ENCODE measurements around the gene MGMT. TPM values are rescaled to one million over a fixed set of nuclear protein-coding genes. Genes with fewer than 3 reads are reported as not detected.

The MGMT gene
- total RNA-seq, 4 donors from 2014 or later: 16.5 to 37.5 (median 32.1) TPM

DNA sequence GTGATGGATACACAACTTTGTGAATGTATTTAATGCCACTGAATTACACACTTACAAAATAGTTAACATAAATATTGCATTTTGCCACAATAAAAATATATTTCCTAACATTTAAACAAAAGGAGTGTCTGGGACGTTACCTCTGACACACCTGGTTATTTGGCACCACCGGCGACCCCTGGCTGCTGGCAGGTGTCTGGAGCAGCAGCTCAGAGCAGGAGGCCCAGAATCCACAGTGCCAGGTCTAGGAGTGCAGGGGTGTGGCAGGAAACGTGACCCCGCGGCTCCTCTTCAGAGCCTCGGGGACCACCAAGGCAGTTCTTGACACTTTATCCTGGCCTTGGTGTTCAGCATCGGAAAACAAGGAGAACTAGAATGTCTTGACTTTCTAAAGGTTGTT, 46.3 kb downstream of the MGMT start:
- Histone ChIP-seq H3K4me1 (peaks cover 0 to 4% (median 0%) of the 10 kb centered on the region in 3 donors), H3K36me3 (peaks cover 0 to 4% of the 10 kb centered on the region in 2 donors), H3K27ac (no peak overlapping the region), H3K27me3 (no peaks in the 10 kb centered on the region), H3K4me3 (no peak overlapping the region), H3K9me3 (no peaks in the 10 kb centered on the region)
- TF ChIP-seq, protein P1, sequence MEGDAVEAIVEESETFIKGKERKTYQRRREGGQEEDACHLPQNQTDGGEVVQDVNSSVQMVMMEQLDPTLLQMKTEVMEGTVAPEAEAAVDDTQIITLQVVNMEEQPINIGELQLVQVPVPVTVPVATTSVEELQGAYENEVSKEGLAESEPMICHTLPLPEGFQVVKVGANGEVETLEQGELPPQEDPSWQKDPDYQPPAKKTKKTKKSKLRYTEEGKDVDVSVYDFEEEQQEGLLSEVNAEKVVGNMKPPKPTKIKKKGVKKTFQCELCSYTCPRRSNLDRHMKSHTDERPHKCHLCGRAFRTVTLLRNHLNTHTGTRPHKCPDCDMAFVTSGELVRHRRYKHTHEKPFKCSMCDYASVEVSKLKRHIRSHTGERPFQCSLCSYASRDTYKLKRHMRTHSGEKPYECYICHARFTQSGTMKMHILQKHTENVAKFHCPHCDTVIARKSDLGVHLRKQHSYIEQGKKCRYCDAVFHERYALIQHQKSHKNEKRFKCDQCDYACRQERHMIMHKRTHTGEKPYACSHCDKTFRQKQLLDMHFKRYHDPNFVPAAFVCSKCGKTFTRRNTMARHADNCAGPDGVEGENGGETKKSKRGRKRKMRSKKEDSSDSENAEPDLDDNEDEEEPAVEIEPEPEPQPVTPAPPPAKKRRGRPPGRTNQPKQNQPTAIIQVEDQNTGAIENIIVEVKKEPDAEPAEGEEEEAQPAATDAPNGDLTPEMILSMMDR (IDR thresholded peaks at IDR 0.05): no peak
- TF ChIP-seq POLR2A (IDR thresholded peaks at IDR 0.05) (no peak), POLR2AphosphoS5 (IDR thresholded peaks at IDR 0.05) (no peak), EP300 (IDR thresholded peaks at IDR 0.05) (no peak)
- no peak for ATAC-seq
- WGBS, 2 donors (ENCODE audit: low coverage in 1 of 2): 73 to 78% methylated on average over 4 to 8 of the region's 8 CpGs

DNA sequence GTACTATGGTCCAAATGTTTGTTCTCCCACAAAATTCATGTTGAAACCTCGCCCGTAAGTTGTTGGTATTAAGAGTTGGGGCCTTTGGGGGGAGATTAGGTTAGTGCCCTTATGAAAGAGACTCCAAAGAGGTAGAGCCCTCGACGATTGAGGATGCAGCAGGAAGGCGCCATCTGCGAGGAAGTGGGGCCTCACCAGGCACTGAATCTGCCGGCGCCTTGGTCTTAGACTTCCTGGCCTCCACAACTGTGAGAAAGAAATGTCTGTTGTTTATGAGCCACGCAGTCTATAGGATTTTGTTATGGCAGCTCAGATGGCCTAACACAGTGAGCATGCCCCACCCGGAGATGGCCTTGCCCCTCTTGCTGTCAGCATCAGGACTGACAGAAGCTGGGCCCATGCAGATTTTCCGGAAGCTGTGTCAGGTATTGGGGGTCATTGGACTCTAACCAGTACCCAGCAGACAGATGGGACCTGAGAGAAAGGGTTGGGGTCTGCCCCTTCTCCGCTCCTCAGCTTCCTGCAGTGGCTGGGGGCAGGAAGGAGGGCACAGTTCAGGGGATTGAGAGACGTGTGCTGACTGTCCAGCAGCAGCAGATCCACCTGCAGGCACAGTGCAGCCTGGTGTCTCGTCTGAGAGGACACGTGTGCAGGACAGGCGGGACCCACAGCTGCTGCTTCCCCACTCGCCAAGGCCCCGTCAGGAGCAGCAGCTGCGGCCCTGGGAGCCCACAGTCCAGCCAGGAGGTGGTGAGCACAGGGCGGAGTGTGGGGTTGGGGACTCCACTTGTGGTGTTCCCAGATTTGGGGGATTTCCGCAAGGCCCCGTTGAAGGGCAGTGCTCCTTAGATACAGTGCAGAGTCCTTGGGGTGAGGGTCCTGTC, 47.8 kb downstream of the MGMT start:
- no peak overlapping the region for H3K4me3 ChIP-seq
- H3K27me3 ChIP-seq: no peaks in the 10 kb centered on the region
- WGBS, 2 donors (ENCODE audit: low coverage in 1 of 2): 82 to 98% methylated on average over 6 to 7 of the region's 22 CpGs
- no peak for TF ChIP-seq EP300 (IDR thresholded peaks at IDR 0.05)
- TF ChIP-seq POLR2AphosphoS5 (IDR thresholded peaks at IDR 0.05): no peak
- no peak for TF ChIP-seq POLR2A (IDR thresholded peaks at IDR 0.05)
- TF ChIP-seq, protein P1 (IDR thresholded peaks at IDR 0.05): no peak
- no peak overlapping the region for H3K27ac ChIP-seq
- no peaks in the 10 kb centered on the region for H3K9me3 ChIP-seq
- H3K36me3 ChIP-seq: peaks cover 0 to 3% of the 10 kb centered on the region in 2 donors
- no peak for ATAC-seq
- peaks cover 0 to 4% (median 0%) of the 10 kb centered on the region in 3 donors for H3K4me1 ChIP-seq

GRCh38 chr10:129516846-129517679, 50.0 kb downstream of the MGMT start:
- 96 to 97% methylated on average over 6 to 7 of the region's 26 CpGs for WGBS, 2 donors (ENCODE audit: low coverage in 1 of 2)
- no peak for ATAC-seq
- Histone ChIP-seq H3K4me3 (no peak overlapping the region), H3K27ac (no peak overlapping the region), H3K9me3 (no peaks in the 10 kb centered on the region), H3K4me1 (peaks cover 0 to 4% (median 0%) of the 10 kb centered on the region in 3 donors), H3K36me3 (no peaks in the 10 kb centered on the region), H3K27me3 (no peaks in the 10 kb centered on the region)
- no peak for TF ChIP-seq POLR2AphosphoS5 (IDR thresholded peaks at IDR 0.05)
- no peak for TF ChIP-seq POLR2A (IDR thresholded peaks at IDR 0.05)
- TF ChIP-seq, protein P1 (IDR thresholded peaks at IDR 0.05): no peak
- no peak for TF ChIP-seq EP300 (IDR thresholded peaks at IDR 0.05)

DNA sequence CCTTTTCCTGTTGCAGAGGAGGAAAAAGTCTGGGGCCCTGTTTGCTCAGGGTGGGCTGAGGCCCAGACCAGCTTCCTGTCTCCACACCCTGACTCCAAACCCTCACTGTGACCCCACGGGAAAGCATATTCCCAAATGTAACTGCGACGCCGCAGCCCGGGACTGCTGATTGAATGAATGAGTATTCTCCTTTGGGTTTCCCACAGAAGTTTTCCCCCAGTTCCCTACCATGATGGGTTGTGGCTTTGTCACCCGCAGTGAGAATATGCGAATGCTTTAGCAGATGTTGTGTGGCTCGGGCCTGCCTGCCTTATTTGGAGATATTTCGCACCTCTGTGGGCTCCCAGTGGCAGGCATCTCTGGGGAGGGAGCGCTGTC, 50.6 kb downstream of the MGMT start:
- TF ChIP-seq, protein P1 (IDR thresholded peaks at IDR 0.05): no peak
- TF ChIP-seq EP300 (IDR thresholded peaks at IDR 0.05) (no peak), POLR2A (IDR thresholded peaks at IDR 0.05) (no peak), POLR2AphosphoS5 (IDR thresholded peaks at IDR 0.05) (no peak)
- no peak for ATAC-seq
- Histone ChIP-seq H3K4me3 (no peak overlapping the region), H3K27ac (no peak overlapping the region), H3K9me3 (no peaks in the 10 kb centered on the region), H3K27me3 (no peaks in the 10 kb centered on the region), H3K36me3 (no peaks in the 10 kb centered on the region), H3K4me1 (peaks cover 0 to 4% (median 0%) of the 10 kb centered on the region in 3 donors)
- 76 to 88% methylated on average over 4 to 5 of the region's 10 CpGs for WGBS, 2 donors (ENCODE audit: low coverage in 1 of 2)
